Fibroblast of villous mesenchyme (primary cell): Measurements from ENCODE around the gene PPP1R9B. TPM values are rescaled to one million over a fixed set of nuclear protein-coding genes. Genes with fewer than 3 reads are reported as not detected.
A peak's percentile ranks its signal among the peaks of the same experiment; 100 is the strongest.

Experiments used
- DNase-seq: peaks from one replicate; pipeline ENCODE4 v3.0.0-alpha.2; 2010; ENCODE audit warnings: low read depth
- H3K4me3 ChIP-seq: 2 replicates; pipeline ENCODE4 v1.5.1; 2011; ENCODE audit warnings: low read depth, mild to moderate bottlenecking, low read length
- CTCF ChIP-seq: IDR thresholded peaks from 2 replicates; pipeline ENCODE4 v1.5.1; 2012; ENCODE audit warnings: low read depth, mild to moderate bottlenecking, low read length; ENCODE audit not compliant: insufficient read depth
- total RNA-seq: library from RNA; depleted of rRNA; stranded (reverse); fragments of >200 nt; gene quantifications from 2 replicates; pipeline ENCODE4 v1.2.3, GENCODE V29; 2012

The PPP1R9B gene
- total RNA-seq, 1 donor, result 47.1 TPM

GRCh38 chr17:50191359-50192143 is 41.1 kb upstream of the PPP1R9B start:
- no peak for TF ChIP-seq CTCF
- no peak overlapping the region for H3K4me3 ChIP-seq
- no peak for DNase-seq

DNA sequence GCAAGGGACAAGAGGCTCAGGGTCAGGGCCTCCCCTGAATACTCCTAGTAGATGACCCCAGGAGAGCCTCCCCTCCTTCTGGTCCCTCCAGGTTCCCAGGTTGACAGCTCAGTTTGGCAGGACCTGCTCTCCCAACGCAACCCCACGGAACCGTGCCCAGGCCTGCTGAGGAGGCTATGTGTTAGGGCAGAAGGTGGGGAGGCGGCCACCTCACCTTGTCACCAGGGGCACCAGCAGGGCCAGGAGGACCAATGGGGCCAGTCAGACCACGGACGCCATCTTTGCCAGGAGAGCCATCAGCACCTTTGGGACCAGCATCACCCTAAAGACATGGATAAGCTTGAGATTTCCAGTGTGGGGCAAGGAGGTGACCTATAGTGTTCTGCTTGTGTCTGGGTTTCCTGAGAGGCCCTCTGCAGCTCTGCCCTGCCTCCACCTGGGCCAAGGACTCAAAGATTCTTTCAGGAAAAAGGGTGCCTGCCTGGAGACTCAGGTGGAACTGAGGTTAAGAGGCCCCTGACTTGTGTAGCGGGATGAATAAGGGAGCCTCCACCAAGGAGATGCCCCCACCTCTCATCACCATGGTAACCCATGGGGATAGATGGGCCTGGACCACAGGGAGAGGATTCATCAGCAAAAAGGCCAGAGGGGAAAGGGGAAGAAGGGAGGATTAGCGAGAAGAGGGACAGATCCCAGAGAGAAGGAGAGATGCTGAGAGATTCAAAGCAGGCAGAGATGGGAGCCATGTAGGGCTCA is 40.3 kb upstream of the PPP1R9B start:
- H3K4me3 ChIP-seq, result peak overlapping the region; percentile 10
- DNase-seq, result peak; percentile 63
- no peak for TF ChIP-seq CTCF

GRCh38 chr17:50190293-50190602 is 39.8 kb upstream of the PPP1R9B start:
- TF ChIP-seq CTCF, result no peak
- DNase-seq, result no peak
- no peak overlapping the region for H3K4me3 ChIP-seq

GRCh38 chr17:50189550-50190292 is 39.2 kb upstream of the PPP1R9B start:
- no peak for TF ChIP-seq CTCF
- no peak overlapping the region for H3K4me3 ChIP-seq
- DNase-seq, result no peak

- TF ChIP-seq CTCF, result no peak
- no peak for DNase-seq
- no peak overlapping the region for H3K4me3 ChIP-seq
These were observed 38.6 kb upstream of the PPP1R9B start for GRCh38 chr17:50188921-50189549.

- DNase-seq, result no peak
- H3K4me3 ChIP-seq, result no peak overlapping the region
- no peak for TF ChIP-seq CTCF
These were observed 38.0 kb upstream of the PPP1R9B start for GRCh38 chr17:50188531-50188920.
